GM19238 (cell line): Measurements from ENCODE around the gene CLEC4G.
"Not testable (repeated sequence)": the region's sequence is repeated elsewhere in the genome, so short reads cannot be mapped to it uniquely, and the experiment has no call there.

ENCODE experiments used
- DNase-seq: peaks from one replicate; pipeline ENCODE4 v3.0.0; 2011; ENCODE audit warnings: low spot score; ENCODE audit not compliant: insufficient read length

CLEC4G gene, protein sequence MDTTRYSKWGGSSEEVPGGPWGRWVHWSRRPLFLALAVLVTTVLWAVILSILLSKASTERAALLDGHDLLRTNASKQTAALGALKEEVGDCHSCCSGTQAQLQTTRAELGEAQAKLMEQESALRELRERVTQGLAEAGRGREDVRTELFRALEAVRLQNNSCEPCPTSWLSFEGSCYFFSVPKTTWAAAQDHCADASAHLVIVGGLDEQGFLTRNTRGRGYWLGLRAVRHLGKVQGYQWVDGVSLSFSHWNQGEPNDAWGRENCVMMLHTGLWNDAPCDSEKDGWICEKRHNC

DNA sequence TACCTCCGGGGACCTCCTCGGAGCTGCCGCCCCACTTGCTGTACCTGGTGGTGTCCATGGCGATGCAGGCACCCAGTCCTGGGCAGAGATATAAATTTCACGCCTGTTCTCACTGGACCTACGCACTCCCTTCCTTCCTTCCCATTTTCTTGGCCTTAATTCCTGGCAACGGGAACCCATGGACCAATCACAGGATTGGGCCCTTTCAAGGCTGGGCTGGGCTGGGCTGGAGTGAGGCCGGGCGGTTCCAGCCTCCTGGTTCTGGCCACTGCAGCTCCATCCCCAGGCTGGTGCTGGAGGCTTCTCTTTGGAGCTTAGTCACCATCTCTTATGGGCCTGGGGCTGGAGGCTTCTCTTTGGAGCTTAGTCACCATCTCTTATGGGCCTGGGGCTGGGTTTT lies at the start of gene CLEC4G:
TSS of gene CLEC4G (minus strand) at position 66 of the 400 bp plus-strand sequence. CDS start at position 58, 8 bp downstream.
- DNase-seq: no peak

DNA sequence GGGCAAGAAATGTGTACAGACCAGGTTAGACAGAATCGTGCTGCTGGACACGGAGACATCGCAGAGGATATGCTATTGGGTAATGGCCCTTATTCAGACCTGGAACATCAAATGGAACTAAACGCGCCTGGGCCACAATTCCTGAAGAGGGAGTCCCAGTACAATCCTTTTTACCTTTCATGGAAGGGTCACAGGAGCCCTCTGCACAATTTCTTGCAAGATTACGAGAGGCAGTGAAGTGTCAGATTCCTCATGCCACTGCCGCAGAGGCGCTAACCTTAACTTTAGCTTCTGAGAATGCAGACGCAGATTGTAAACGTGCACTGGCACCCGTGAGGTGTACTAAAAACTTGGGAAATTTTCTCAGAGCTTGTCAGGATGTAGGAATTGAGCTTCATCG lies 49.2 kb upstream of the CLEC4G start:
- no peak for DNase-seq

DNA sequence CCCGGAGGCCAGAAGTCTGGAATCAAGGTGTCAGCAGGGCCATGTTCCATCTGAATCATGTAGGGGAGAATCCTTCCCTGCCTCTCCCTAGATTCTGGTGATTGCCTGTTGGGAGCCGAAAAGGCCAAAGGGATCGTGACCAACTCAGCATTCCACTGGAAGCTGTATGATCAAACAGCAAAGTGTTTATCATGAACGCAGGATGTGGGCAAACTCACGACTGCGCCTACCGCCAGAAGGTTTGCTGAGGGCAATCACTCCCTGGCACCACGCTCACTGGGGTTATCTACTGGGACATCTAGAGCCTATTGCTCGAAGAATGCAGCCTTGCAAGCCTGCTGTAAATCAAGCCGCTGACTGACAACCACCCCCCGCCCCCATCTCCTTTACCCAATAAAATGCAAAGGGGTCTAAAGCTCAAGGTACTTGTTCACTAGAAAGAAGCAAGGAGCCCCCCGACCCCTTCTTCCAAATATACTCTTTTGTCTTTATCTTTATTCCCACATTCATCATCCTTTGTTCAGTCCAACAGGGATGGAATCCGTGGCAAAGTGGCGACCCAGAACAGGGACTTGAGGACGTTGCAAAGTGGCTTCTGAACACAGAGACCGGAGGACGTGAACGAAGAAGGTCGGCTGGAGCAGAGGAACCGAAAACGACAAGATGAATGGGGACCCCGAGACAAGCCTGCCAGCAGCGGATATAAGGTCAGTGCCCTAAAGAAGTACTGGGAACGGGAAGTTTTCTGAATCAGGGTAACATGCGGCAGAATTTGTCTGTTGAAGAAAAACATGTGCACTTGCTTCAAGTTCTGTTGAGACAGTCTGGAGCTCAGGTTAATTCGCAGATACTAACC lies 47.9 kb upstream of the CLEC4G start:
- DNase-seq: no peak

DNA sequence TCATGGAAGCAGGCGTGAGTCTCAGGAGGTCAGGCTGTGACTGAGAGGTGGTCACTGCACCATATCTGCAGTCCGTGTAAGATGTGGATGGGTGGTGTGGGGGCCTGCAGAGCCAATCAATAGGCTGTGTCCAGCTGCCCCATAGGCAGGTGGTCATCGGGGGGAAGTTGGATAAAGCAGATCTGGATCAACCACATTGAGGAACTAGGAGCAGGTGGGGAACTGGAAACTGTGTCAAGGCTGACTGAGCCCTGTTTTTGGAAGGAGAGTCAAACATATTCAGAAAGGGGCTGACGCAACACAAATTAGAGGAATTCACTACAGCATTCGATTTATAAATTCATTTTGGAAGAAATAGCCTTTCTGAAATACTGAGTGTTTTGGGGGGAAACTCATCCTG lies 46.2 kb upstream of the CLEC4G start:
- no peak for DNase-seq

DNA sequence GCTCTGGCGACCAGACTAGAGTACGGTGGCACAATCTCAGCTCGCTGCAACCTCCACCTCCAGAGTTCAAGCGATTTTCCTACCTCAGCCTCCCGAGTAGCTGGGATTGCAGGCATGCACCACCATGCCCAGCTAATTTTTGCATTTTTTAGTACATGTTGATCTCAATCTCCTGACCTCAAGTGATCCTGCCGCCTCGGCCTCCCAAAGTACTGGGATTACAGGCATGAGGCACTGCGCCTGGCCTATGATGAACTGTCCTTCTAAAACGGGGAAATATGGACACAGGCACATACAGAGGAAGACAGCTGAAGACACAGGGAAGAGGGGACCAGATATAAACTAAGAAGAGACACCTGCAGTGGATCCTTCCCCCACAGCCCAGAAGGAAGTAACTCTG lies 43.9 kb upstream of the CLEC4G start:
- DNase-seq: no peak

DNA sequence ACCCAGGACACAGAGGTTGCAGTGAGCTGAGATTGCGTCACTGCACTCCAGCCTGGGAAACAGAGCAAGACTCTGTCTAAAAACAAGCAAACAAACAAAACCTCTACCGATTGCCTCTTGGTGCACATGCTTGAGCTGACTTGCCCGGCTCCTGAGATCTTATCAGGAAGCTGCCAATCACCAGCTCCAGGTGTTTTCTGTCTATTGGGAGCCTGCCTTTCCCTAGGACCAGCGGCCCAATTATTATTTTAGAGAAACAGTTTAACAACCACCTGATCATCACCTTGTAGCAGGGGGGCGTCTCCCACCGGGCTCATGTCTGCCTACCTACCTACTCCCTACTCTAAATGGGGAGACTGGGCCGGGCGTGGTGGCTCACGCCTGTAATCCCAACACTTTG lies 41.9 kb upstream of the CLEC4G start:
- no peak for DNase-seq

DNA sequence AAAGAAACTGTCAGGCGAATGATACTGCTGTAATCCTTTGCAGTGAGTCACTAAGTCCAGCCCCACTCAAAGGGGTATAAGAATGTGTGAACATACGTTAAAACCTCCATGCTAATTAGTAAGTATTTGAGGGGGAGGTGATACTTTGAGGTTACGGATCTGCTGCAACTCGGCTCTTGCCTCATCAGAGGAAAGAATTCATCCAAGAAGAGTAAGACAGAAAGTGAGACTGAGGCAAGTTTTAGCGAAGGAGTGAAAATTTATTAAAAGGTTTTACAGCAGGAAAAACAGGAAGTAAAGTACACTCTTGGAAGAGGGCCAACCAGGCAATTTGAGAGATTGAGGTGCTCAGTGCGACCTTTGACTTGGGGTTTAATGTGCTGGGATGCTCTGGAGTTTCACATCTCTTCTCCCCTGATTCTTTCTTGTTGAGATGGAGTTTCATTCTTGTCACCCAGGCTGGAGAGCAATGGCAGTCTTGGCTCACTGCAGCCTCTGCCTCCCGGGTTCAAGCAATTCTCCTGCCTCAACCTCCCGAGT lies 40.9 kb upstream of the CLEC4G start:
- DNase-seq: peak; percentile 30

DNA sequence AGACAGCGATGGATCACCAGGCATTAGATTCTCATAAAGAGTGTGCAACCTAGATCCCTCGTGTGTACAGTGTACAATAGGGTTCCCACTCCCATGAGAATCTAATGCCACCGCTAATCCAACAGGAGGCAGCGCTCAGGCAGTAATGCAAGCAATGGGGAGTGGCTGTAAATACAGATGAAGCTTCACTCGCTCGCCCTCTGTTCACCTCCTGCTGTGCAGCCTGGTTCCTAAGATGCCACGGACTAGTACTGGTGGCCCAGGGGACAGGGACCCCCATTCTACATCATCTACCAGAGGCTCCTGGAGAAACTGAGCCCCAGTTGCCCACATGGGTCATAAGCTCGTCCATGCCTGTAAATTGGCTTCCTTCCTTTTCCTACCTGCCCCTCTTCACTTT lies 39.2 kb upstream of the CLEC4G start:
- DNase-seq: no peak

DNA sequence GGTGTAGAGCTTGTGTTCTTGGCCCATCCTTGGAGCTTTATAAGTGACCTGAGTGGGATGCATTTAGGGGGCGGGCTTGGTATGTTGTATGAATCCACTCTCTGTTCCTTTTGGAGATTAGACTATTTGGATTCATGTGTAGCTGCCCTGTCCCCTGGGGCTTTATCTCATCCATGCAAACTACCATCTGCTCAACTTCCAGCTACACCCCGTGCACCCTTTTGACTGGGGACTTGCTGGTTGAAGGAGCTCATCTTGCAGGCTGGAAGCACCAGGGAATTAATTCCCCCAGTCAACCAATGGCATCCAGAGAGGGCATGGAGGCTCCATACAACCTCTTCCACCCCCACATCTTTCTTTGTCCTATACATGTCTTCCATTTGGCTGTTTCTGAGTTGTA lies 37.3 kb upstream of the CLEC4G start:
- no peak for DNase-seq

DNA sequence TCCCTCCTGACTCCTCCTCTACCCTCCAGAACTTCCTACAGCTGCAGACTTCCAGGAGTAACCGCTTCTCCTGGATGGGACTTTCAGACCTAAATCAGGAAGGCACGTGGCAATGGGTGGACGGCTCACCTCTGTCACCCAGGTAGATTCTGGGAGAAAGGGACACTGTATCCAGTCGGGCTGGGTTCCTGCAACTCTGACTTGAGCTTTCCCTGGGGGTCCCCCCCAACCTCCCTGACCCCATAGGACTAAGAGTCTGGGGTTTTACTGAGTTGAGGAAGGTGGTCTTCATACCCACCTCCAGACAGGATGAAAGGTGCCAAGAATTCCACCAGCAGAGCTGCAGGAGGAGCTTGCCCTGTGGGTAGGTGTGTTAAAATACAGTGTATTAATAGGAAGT lies 35.6 kb upstream of the CLEC4G start:
- DNase-seq: no peak

DNA sequence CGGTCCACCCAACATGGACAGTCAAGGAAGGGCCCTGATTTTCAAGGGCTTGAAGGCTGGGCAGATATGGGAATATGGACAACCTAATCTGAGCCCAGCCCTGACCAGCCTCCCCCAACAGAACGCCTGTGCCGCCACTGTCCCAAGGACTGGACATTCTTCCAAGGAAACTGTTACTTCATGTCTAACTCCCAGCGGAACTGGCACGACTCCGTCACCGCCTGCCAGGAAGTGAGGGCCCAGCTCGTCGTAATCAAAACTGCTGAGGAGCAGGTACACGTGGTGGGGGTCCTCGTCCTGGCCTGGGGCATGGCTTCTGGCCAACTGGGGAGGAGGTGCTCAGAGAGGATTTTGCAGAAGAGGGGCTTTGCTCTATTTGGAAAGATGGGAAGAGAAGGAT lies 34.6 kb upstream of the CLEC4G start:
- no peak for DNase-seq

DNA sequence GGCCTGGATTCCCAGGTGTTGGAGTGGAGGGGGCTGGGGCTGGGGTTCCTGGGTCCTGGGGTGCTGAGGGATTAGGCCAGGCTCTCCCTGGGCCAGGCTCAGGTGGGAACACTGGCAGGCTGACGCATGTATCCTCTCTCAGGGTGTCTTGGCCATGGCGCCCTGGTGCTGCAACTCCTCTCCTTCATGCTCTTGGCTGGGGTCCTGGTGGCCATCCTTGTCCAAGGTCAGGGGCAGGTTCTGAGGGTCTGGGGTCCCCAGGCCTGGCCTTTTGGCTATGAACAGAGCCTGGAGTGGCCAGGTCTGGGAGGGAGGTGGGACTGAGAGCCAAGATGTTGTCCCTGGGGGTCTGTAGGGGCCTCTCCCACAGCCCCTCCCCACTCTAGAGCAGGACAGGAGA lies 33.1 kb upstream of the CLEC4G start:
- DNase-seq: not testable (repeated sequence)

DNA sequence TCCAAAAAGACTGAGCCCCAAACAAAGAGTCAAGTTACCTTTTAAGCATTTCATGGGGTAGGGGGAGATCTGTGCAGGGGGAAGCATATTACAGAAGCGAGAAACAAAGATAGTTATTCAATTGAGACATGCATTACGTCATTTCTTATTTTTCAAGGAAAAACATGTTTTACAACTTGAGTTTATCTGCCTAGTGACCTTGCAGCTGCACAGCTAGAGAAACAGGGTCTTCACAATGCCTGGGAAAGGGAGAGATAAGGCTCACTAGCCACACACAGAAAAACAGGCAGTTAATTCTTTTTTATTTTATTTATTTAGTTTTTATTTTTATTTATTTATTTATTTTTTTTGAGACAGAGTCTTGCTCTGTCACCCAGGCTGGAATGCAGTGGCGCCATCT lies 32.2 kb upstream of the CLEC4G start:
- DNase-seq: not testable (repeated sequence)

DNA sequence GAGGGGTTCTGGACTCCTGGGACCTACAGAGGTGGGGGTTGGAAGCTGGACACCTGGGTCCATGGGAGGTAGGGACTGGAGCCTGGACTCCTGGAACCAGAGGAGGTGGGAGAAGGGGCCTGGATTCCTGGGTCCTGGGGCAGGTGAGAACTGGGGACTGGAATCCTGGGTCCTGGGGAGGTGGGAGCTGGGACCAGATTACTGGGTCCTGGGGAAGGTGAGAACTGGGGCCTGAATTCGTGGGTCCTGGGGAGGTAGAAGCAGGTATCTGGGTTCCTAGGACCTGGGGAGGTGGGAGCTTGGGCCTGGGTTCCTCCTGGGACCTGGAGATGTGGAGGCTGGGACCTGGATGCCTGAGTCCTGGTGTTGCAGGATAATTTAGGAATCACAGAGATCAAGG lies 31.8 kb upstream of the CLEC4G start:
- DNase-seq: no peak

DNA sequence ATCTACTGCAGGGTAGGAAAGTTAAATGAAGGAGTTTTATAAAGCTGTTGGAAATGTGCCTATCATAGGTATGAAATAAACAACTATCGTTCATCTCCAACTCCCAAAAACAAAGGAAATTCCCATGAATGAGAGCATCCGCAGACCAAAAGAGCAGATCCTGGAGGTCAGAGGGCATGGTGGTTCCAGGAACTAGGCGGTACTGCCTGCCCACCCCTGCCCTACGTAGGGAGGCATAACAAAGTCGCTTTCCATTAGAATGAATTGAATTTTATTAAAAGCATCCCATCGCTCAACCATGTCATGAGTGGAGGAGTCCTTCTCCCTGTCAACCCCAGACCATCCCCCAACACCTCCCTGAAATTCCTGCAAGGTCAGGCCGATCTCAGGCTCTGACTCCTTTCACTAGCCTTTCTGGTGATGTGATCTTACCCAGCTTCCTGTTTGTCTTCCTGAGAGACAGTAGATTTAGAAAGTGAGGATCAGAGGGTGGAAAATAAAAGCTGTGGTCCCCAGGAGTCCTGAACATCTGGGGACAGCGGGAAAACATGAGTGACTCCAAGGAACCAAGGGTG lies 30.9 kb upstream of the CLEC4G start, which contains the start of gene CLEC4M:
TSS of gene CLEC4M (plus strand) at position 525 of the 575 bp plus-strand sequence. CDS start at position 549, 24 bp downstream.
- DNase-seq: no peak

DNA sequence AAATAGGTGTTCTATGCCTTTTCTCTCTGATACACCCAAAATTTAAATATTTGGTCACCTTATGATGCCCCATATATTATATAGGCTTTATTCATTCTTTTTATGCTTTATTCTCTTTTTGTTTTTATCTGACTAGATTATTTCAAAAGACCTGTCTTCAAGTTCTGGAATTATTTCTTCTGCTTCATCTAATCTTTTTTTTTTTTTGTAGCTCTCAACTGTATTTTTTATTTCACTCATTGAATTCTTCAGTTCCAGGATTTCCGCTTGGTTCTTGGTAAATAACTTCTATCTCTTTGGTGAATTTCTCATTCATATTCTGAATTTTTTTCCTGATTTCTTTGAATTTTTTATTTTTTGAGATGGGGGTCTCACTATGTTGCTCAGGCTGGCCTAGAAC lies 27.2 kb upstream of the CLEC4G start:
- no peak for DNase-seq

DNA sequence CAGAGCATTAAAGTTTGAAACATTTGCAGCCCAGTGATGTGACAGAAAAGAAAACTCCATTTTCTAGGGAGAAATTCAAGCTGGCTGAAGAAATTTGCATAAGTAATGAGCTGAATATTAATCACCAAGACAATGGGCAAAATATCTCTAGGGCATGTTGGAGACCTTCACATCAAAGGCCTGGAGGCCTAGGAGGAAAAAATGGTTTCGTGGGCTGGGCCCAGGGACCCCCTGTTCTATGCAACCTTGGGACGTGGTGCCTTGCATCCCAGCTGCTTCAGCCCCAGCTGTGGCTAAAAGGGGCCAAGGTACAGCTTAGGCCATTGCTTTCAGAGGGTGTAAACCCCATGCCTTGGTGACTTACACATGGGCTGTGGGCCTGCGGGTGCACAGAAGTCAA lies 25.4 kb upstream of the CLEC4G start:
- DNase-seq: no peak

DNA sequence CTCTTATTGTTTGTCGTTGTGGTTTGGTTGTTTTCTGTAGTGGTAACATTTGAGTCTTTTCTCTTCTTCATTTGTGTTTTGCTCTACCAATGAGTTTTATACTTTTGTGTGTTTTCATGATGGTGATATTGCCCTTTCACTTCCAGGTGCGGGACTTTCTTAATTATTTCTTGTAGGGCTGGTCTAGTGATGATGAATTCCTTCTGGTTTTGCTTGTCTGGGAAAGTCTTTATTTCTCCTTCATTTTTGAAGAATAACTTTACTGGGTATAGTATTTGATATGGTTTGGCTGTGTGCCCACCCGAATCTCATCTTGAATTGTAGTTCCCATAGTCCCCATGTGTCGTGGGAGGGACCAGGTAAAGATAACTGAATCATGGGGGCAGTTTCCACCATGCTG lies 24.3 kb upstream of the CLEC4G start:
- DNase-seq: no peak

DNA sequence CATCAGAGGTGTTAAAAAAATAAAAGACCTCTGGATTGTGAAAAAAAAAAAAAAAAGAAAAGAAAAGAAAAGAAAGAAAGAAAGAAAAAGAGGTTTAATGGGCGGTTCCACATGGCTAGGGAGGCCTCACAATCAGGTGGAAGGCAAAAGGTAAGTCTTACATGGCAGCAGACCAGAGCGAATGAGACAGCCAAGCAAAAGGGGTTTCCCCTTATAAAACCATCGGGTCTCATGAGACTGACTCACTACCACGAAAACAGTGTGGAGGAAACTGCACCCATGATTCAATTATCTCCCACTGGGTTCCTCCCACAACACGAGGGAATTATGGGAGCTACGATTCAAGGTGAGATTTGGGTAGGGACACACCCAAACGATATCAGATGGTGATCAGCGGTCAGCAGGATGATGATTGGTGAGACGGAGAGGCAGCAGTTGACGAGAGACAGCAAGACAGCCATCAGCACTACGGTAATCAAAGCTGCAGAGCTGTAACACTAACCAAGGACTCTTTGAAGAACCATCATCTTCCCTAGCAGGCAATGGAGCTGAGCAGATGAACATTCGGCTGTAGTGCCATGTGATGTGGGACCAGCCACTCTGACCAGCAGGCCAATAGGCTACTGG lies 19.4 kb upstream of the CLEC4G start:
- DNase-seq: no peak

DNA sequence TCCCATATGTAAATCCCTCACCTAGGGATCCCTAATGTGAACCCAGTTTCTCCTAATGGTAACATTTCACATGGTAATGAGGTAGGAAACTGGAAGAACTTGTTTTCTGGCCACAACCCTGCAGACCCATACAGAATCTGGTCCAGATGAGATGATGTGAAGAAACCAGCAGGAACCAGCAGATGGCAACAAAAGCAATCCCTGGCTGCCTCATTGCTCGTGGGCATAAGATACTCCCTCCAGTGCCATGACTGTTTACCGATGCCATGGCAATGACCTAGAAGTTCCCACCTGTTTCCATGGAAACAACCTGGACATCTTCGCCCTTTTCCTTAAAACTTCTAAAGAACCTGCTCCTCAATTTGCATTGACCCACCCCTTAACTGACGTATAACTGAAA lies 16.8 kb upstream of the CLEC4G start:
- DNase-seq: no peak

DNA sequence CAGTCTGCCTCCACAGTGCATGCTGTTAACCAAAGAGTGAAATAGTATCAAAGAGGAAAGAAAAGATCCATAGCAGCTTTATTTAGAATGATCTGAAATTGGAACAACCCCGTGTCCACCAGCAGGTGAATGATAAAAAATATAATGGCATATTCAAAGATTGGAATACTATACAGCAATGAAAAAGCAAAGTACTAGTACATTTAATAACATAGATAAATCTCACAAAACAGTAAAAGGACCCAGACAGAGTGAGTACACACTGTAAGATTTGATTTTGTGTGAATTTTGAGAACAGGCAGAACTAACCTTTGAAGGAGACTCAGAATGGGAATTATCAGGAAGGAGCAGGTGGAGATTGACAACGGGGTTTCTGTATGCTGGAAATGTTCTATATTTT lies 16.3 kb upstream of the CLEC4G start:
- no peak for DNase-seq
